Measurements from ENCODE around the gene ANKRD28.

GRCh38 chr3:15831927-15832326, 34.1 kb upstream of the ANKRD28 start:
- no peak for TF ChIP-seq CTCF (conservative IDR thresholded peaks at IDR 0.05)
- TF ChIP-seq ZFX (IDR thresholded peaks at IDR 0.05), result no peak

Measured in C4-2B (cell line).